Measurements from ENCODE around the gene SLC16A8. TPM values are rescaled to one million over a fixed set of nuclear protein-coding genes. Genes with fewer than 3 reads are reported as not detected.

SLC16A8 gene
- total RNA-seq, 1 experiment from 2014 or later: 1.1 TPM

DNA sequence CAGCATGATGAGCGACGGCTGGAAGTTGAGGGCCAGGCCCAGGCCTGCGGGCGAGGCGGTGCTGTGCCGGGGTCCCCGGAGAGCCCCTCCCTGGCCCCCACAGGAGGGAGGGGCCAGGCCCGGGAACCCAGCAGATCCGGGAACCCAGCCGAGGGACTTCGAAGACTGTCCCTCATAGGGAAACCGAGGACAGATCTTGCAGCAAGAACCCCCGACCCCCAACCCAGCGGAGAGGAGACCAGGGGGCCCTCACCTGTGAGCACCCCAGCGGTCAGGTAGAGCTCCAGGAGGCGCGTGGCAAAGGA is 2.4 kb downstream of the SLC16A8 start:
- Histone ChIP-seq H2AK5ac (ENCODE audit: insufficient read length, low read length) (no peak overlapping the region), H4K5ac (ENCODE audit: insufficient read length, low read depth, low read length) (no peak overlapping the region), H3T11ph (ENCODE audit: low read length) (no peak overlapping the region), H2BK120ac (ENCODE audit: low read depth, low read length, poor library complexity, severe bottlenecking) (no peak overlapping the region), H4K8ac (replicated peaks; ENCODE audit: insufficient read length, low read depth, low read length) (no peak overlapping the region), H4K91ac (ENCODE audit: insufficient read length, low read depth, low read length) (no peak overlapping the region), H3K4me2 (ENCODE audit: insufficient read depth, insufficient read length, low read length) (no peak overlapping the region), H3K27me3 (ENCODE audit: insufficient read depth, low read length) (peaks cover 5% of the 10 kb centered on the region; the same call in 1 of the 2 replicates), H3K9ac (ENCODE audit: extremely low read depth, insufficient read length, low read length) (no peak overlapping the region), H2BK20ac (ENCODE audit: low read depth, low read length, poor library complexity, severe bottlenecking) (no peak overlapping the region), H3K4ac (ENCODE audit: low read depth, low read length) (no peak overlapping the region), H3K18ac (ENCODE audit: insufficient read length, low read depth, low read length) (no peak overlapping the region), H2AFZ (ENCODE audit: low read length) (no peak overlapping the region), H3K14ac (ENCODE audit: insufficient read depth, low read length) (no peak overlapping the region), H3K4me1 (ENCODE audit: insufficient read depth, low read length) (no peaks in the 10 kb centered on the region; the same call in 1 of the 2 replicates), H4K20me1 (ENCODE audit: control insufficient read depth, insufficient read depth, insufficient read length) (no peaks in the 10 kb centered on the region), H3K9me3 (ENCODE audit: control insufficient read depth, low read depth, low read length) (no peaks in the 10 kb centered on the region), H3K79me1 (ENCODE audit: insufficient read depth, low read depth, low read length, poor library complexity, severe bottlenecking) (no peaks in the 10 kb centered on the region), H2BK5ac (ENCODE audit: insufficient read length, low read length) (no peak overlapping the region), H3K23me2 (ENCODE audit: insufficient read length, low read depth, low read length, poor library complexity, severe bottlenecking) (no peaks in the 10 kb centered on the region), H3K27ac (ENCODE audit: insufficient read length, low read depth, low read length) (no peak overlapping the region), H3K56ac (ENCODE audit: insufficient read length, low read depth, low read length) (no peak overlapping the region), H3K79me2 (ENCODE audit: insufficient read depth, low read length) (no peaks in the 10 kb centered on the region), H3K23ac (ENCODE audit: insufficient read length, low read depth, low read length) (no peak overlapping the region), H2BK12ac (ENCODE audit: insufficient read length, low read depth, low read length) (no peak overlapping the region), H2BK15ac (ENCODE audit: low read depth, low read length) (no peak overlapping the region)
- no peaks in the 10 kb centered on the region for H3K9me3 Mint-ChIP-seq
- peaks cover 23% of the 10 kb centered on the region for H3K27me3 Mint-ChIP-seq (ENCODE audit: low read depth)
- TF ChIP-seq, protein P1, sequence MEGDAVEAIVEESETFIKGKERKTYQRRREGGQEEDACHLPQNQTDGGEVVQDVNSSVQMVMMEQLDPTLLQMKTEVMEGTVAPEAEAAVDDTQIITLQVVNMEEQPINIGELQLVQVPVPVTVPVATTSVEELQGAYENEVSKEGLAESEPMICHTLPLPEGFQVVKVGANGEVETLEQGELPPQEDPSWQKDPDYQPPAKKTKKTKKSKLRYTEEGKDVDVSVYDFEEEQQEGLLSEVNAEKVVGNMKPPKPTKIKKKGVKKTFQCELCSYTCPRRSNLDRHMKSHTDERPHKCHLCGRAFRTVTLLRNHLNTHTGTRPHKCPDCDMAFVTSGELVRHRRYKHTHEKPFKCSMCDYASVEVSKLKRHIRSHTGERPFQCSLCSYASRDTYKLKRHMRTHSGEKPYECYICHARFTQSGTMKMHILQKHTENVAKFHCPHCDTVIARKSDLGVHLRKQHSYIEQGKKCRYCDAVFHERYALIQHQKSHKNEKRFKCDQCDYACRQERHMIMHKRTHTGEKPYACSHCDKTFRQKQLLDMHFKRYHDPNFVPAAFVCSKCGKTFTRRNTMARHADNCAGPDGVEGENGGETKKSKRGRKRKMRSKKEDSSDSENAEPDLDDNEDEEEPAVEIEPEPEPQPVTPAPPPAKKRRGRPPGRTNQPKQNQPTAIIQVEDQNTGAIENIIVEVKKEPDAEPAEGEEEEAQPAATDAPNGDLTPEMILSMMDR (conservative IDR thresholded peaks at IDR 0.05): no peak
- no peak for DNase-seq
- no CpG with 5 or more reads among the region's 17 CpGs for WGBS (ENCODE audit: extremely low coverage, insufficient read length, low lambda C conversion rate)
- no peak overlapping the region for H3K27ac Mint-ChIP-seq
- H3K4me3 Mint-ChIP-seq: 0 out of 5 replicates have a peak overlapping the region, but pooled peaks of 1 of the 2 experiments have one; percentile 12
- H3K4me1 Mint-ChIP-seq: peaks cover 13 to 29% of the 10 kb centered on the region in 2 experiments
- H3K36me3 Mint-ChIP-seq (ENCODE audit: insufficient read depth in 1 of 3, low read depth in 3 of 3): peaks cover 0 to 5% (median 3%) of the 10 kb centered on the region in 3 experiments; a peak in 2 of 7 replicates
